HEK293T (cell line): Measurements from ENCODE around the gene SERPINE1.

ENCODE experiments used
- BHLHE40 ChIP-seq: fragments of 450-650 bp; IDR thresholded peaks from 2 replicates; pipeline ENCODE4 v1.6.1; 2016; ENCODE audit warnings: mild to moderate bottlenecking, moderate library complexity, borderline replicate concordance
- CTBP1 ChIP-seq: fragments of 450-650 bp; IDR thresholded peaks from 2 replicates; pipeline ENCODE4 v1.6.1; 2016; ENCODE audit warnings: borderline replicate concordance
- FOXK2 ChIP-seq: fragments of 450-650 bp; IDR thresholded peaks from 2 replicates; pipeline ENCODE4 v1.6.1; 2016; ENCODE audit warnings: mild to moderate bottlenecking
- FOXM1 ChIP-seq: fragments of 450-650 bp; IDR thresholded peaks from 2 replicates; pipeline ENCODE4 v1.6.1; 2017; ENCODE audit warnings: mild to moderate bottlenecking, borderline replicate concordance
- L3MBTL2 ChIP-seq: fragments of 450-650 bp; conservative IDR thresholded peaks from 2 replicates; pipeline ENCODE4 v1.6.1; 2016; ENCODE audit warnings: mild to moderate bottlenecking
- NFRKB ChIP-seq: fragments of 450-650 bp; IDR thresholded peaks from 2 replicates; pipeline ENCODE4 v1.6.1; 2016; ENCODE audit warnings: mild to moderate bottlenecking, moderate library complexity
- PKNOX1 ChIP-seq: fragments of 450-650 bp; IDR thresholded peaks from 2 replicates; pipeline ENCODE4 v1.6.1; 2016
- ZNF384 ChIP-seq: fragments of 450-650 bp; IDR thresholded peaks from 2 replicates; pipeline ENCODE4 v1.6.1; 2016

GRCh38 chr7:101087334-101088068 is 39.4 kb upstream of the SERPINE1 start:
- no peak for TF ChIP-seq FOXK2
- TF ChIP-seq BHLHE40: no peak
- no peak for TF ChIP-seq FOXM1
- TF ChIP-seq ZNF384: no peak
- TF ChIP-seq PKNOX1: no peak
- no peak for TF ChIP-seq L3MBTL2
- TF ChIP-seq NFRKB: no peak
- TF ChIP-seq CTBP1: no peak
